Retinal pigment epithelial cell (primary cell): ENCODE data around the gene DNAJC11.

Experiments
- DNase-seq: peaks from one replicate; pipeline ENCODE4 v3.0.0-alpha.2; 2010; ENCODE audit warnings: low read depth
- H3K4me3 ChIP-seq: 2 replicates; pipeline ENCODE4 v1.5.1; 2011; ENCODE audit warnings: mild to moderate bottlenecking, low read length, control low read depth, moderate library complexity
- CTCF ChIP-seq: conservative IDR thresholded peaks from 2 replicates; pipeline ENCODE4 v1.5.1; 2011; ENCODE audit warnings: low read depth, low read length, control low read depth, inconsistent platforms

The DNAJC11 gene

GRCh38 chr1:6592865-6593593, 108.6 kb downstream of the DNAJC11 start:
- no peak for DNase-seq
- no peak for TF ChIP-seq CTCF
- H3K4me3 ChIP-seq = no peak overlapping the region

- TF ChIP-seq CTCF = no peak
- no peak for DNase-seq
- no peak overlapping the region for H3K4me3 ChIP-seq
Observed at GRCh38 chr1:6592441-6592840, 109.2 kb downstream of the DNAJC11 start.

- no peak for DNase-seq
- TF ChIP-seq CTCF = no peak
Observed at GRCh38 chr1:6591644-6592043, 110.0 kb downstream of the DNAJC11 start.

GRCh38 chr1:6591222-6591621, 110.4 kb downstream of the DNAJC11 start:
- TF ChIP-seq CTCF = no peak
- DNase-seq = no peak
- H3K4me3 ChIP-seq = no peak overlapping the region

More at GRCh38 chr1:6591644-6592043, 110.0 kb downstream of the DNAJC11 start:
- H3K4me3 ChIP-seq = no peak overlapping the region

GRCh38 chr1:6590046-6590445, 111.6 kb downstream of the DNAJC11 start:
- DNase-seq = no peak
- no peak overlapping the region for H3K4me3 ChIP-seq
- no peak for TF ChIP-seq CTCF

- DNase-seq = no peak
- no peak overlapping the region for H3K4me3 ChIP-seq
- TF ChIP-seq CTCF = no peak
Observed at GRCh38 chr1:6588893-6589520, 112.6 kb downstream of the DNAJC11 start.
